ENCODE results near the gene RTTN. TPM values are rescaled to one million over a fixed set of nuclear protein-coding genes. Genes with fewer than 3 reads are reported as not detected.

RTTN gene
- total and polyA plus RNA-seq, 2 of the 4 experiments (the other 2 are of a cell fraction), result 5.8 to 19.9 TPM

DNA sequence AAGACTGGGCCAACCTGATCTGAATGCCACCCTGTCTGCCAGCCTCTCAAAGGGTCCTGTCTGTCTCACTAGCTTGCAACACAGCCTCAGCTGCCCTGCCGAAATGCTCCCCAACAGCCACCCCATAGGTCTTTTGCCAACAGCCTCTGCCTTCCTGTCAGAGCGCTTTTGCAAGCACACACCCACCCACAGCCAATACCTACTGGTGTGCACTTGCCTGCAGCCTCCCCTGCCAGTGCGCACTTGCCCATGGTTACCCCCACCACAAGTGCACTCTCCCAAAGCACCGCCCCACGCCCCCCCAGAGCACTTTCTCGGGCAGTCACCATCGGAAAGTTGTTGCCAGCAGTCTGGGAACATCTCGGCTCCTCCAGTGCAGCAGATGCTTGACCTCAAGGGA lies 48.6 kb downstream of the RTTN start:
- dilution Hi-C loops (cut with HindIII; ENCODE audit: low sequenced_read_pairs, unreplicated experiment), result no loop called here
- Histone ChIP-seq H4K91ac (ENCODE audit: insufficient read depth, low read depth, low read length) (peak overlapping the region; percentile 23; the same call in 1 of the 2 replicates), H3K4me1 (ENCODE audit: control insufficient read depth, insufficient read depth, low read length) (peaks cover 2% of the 10 kb centered on the region), H2AK9ac (replicated peaks; ENCODE audit: low read depth, low read length, poor library complexity) (no peak overlapping the region), H4K8ac (ENCODE audit: low read depth in 2 of 2, low read length in 2 of 2) (no peak overlapping the region), H3K79me1 (ENCODE audit: low read depth in 1 of 2, low read length in 2 of 2) (peaks cover 8 to 11% of the 10 kb centered on the region in 2 experiments; a peak in 3 of 4 replicates), H2BK20ac (ENCODE audit: low read depth, low read length) (no peak overlapping the region; the same call in 1 of the 2 replicates), H2BK15ac (ENCODE audit: low read depth, low read length) (no peak overlapping the region), H4K20me1 (ENCODE audit: insufficient read depth, low read length) (no peaks in the 10 kb centered on the region), H2BK120ac (ENCODE audit: low read depth, low read length) (peak overlapping the region; percentile 13; the same call in 1 of the 2 replicates), H2AFZ (replicated peaks; ENCODE audit: low read length, poor library complexity) (peak overlapping the region; percentile 16), H3K56ac (ENCODE audit: extremely low read depth, insufficient read depth, low read length) (no peak overlapping the region), H3K4ac (ENCODE audit: low read depth, low read length) (peak overlapping the region; percentile 22; the same call in 1 of the 2 replicates), H3K4me3 (ENCODE audit: insufficient read depth, low read depth, low read length) (no peak overlapping the region), H3K36me3 (ENCODE audit: control insufficient read depth, insufficient read depth, low read length) (no peaks in the 10 kb centered on the region), H3K4me2 (ENCODE audit: low read depth, low read length) (no peak overlapping the region), H3K14ac (replicated peaks; ENCODE audit: low read depth, low read length) (no peak overlapping the region), H3K27me3 (ENCODE audit: control insufficient read depth, insufficient read depth, low read length) (no peaks in the 10 kb centered on the region), H3K23ac (ENCODE audit: low read depth, low read length) (no peak overlapping the region), H2AK5ac (ENCODE audit: low read depth, low read length) (no peak overlapping the region), H2BK5ac (ENCODE audit: low read depth, low read length, poor library complexity, severe bottlenecking) (peak overlapping the region; percentile 70), H3K9me1 (ENCODE audit: insufficient read depth, low read length) (peaks cover 4% of the 10 kb centered on the region; the same call in 1 of the 2 replicates), H3K27ac (ENCODE audit: insufficient read depth, low read length) (no peak overlapping the region), H3K9me3 (ENCODE audit: control insufficient read depth, insufficient read depth, low read length) (peaks cover 4% of the 10 kb centered on the region; the same call in 1 of the 2 replicates), H3K18ac (ENCODE audit: low read depth, low read length) (0 out of 2 replicates have a peak overlapping the region, but pooled peaks have one; percentile 23), H4K5ac (ENCODE audit: low read depth, low read length) (peak overlapping the region; percentile 69), H3K9ac (ENCODE audit: low read depth, low read length) (no peak overlapping the region)
- ATAC-seq (ENCODE audit: low read depth) (no peak), DNase-seq (no peak)
- POLR2A ChIA-PET (ENCODE audit: unreplicated experiment), result no interaction called here
- BruUV-seq (replicated peaks), result no TSS peak
- 96% methylated on average over 7 of the region's 8 CpGs; no CpG with 5 or more reads in 1 of the 2 experiments for WGBS, 2 experiments (ENCODE audit: extremely low coverage in 2 of 2, insufficient read length in 1 of 2)
- CTCF ChIA-PET, result interaction anchor here (0.9 kb wide), 1 partner anchor 85 kb away, joined by 3 read pairs; no protein-coding TSS in a partner anchor
- in situ Hi-C loops (cut with MboI; ENCODE audit: low sequenced_read_pairs), result no loop called here
- no peak for TF ChIP-seq SMC3 (IDR thresholded peaks at IDR 0.05; ENCODE audit: low read depth, low read length)
- TF ChIP-seq RCOR1 (IDR thresholded peaks at IDR 0.05; ENCODE audit: insufficient replicate concordance, low read length), result no peak
- no peak for TF ChIP-seq RAD21 (IDR thresholded peaks at IDR 0.05; ENCODE audit: low read length)
- no peak for TF ChIP-seq MXI1 (IDR thresholded peaks at IDR 0.05; ENCODE audit: borderline replicate concordance, low read depth, low read length)
- TF ChIP-seq MAZ (IDR thresholded peaks at IDR 0.05; ENCODE audit: borderline replicate concordance, low read depth, low read length), result no peak
- TF ChIP-seq NFE2L2 (IDR thresholded peaks at IDR 0.05; ENCODE audit: low read depth, low read length), result no peak
- TF ChIP-seq, protein P1, sequence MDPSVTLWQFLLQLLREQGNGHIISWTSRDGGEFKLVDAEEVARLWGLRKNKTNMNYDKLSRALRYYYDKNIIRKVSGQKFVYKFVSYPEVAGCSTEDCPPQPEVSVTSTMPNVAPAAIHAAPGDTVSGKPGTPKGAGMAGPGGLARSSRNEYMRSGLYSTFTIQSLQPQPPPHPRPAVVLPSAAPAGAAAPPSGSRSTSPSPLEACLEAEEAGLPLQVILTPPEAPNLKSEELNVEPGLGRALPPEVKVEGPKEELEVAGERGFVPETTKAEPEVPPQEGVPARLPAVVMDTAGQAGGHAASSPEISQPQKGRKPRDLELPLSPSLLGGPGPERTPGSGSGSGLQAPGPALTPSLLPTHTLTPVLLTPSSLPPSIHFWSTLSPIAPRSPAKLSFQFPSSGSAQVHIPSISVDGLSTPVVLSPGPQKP (IDR thresholded peaks at IDR 0.05; ENCODE audit: borderline replicate concordance, low read depth, low read length), result no peak
- TF ChIP-seq BHLHE40 (IDR thresholded peaks at IDR 0.05; ENCODE audit: low read depth, low read length), result no peak
- TF ChIP-seq MAFK (IDR thresholded peaks at IDR 0.05; ENCODE audit: low read depth, low read length), result no peak
- no peak for TF ChIP-seq CHD1 (IDR thresholded peaks at IDR 0.05; ENCODE audit: low read depth, low read length)
- TF ChIP-seq FOS (IDR thresholded peaks at IDR 0.05; ENCODE audit: low read depth, low read length), result no peak
- TF ChIP-seq CEBPB (IDR thresholded peaks at IDR 0.05; ENCODE audit: low read depth, low read length), result no peak
- TF ChIP-seq POLR2A (IDR thresholded peaks at IDR 0.05; ENCODE audit: low read depth, low read length), result no peak
- TF ChIP-seq RFX5 (IDR thresholded peaks at IDR 0.05; ENCODE audit: low read depth, low read length), result no peak
- TF ChIP-seq, protein P2, sequence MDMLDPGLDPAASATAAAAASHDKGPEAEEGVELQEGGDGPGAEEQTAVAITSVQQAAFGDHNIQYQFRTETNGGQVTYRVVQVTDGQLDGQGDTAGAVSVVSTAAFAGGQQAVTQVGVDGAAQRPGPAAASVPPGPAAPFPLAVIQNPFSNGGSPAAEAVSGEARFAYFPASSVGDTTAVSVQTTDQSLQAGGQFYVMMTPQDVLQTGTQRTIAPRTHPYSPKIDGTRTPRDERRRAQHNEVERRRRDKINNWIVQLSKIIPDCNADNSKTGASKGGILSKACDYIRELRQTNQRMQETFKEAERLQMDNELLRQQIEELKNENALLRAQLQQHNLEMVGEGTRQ (IDR thresholded peaks at IDR 0.05; ENCODE audit: low read depth, low read length), result no peak
- TF ChIP-seq, protein P3, sequence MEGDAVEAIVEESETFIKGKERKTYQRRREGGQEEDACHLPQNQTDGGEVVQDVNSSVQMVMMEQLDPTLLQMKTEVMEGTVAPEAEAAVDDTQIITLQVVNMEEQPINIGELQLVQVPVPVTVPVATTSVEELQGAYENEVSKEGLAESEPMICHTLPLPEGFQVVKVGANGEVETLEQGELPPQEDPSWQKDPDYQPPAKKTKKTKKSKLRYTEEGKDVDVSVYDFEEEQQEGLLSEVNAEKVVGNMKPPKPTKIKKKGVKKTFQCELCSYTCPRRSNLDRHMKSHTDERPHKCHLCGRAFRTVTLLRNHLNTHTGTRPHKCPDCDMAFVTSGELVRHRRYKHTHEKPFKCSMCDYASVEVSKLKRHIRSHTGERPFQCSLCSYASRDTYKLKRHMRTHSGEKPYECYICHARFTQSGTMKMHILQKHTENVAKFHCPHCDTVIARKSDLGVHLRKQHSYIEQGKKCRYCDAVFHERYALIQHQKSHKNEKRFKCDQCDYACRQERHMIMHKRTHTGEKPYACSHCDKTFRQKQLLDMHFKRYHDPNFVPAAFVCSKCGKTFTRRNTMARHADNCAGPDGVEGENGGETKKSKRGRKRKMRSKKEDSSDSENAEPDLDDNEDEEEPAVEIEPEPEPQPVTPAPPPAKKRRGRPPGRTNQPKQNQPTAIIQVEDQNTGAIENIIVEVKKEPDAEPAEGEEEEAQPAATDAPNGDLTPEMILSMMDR (conservative IDR thresholded peaks at IDR 0.05; ENCODE audit: low read depth, low read length), result no peak
- intact Hi-C loops (cut with micrococcal nuclease), result no loop called here
